Measurements from ENCODE around the gene MKNK1. TPM values are rescaled to one million over a fixed set of nuclear protein-coding genes. Genes with fewer than 3 reads are reported as not detected.

MKNK1 gene
- total RNA-seq, 1 donor from 2014 or later: 61.1 TPM

GRCh38 chr1:46647611-46648010, 43.5 kb upstream of the MKNK1 start:
- TF ChIP-seq, protein P1, sequence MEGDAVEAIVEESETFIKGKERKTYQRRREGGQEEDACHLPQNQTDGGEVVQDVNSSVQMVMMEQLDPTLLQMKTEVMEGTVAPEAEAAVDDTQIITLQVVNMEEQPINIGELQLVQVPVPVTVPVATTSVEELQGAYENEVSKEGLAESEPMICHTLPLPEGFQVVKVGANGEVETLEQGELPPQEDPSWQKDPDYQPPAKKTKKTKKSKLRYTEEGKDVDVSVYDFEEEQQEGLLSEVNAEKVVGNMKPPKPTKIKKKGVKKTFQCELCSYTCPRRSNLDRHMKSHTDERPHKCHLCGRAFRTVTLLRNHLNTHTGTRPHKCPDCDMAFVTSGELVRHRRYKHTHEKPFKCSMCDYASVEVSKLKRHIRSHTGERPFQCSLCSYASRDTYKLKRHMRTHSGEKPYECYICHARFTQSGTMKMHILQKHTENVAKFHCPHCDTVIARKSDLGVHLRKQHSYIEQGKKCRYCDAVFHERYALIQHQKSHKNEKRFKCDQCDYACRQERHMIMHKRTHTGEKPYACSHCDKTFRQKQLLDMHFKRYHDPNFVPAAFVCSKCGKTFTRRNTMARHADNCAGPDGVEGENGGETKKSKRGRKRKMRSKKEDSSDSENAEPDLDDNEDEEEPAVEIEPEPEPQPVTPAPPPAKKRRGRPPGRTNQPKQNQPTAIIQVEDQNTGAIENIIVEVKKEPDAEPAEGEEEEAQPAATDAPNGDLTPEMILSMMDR (IDR thresholded peaks at IDR 0.05): no peak
- Histone ChIP-seq H3K4me1 (peaks cover 5% of the 10 kb centered on the region), H3K36me3 (peaks cover 38% of the 10 kb centered on the region), H3K27me3 (no peaks in the 10 kb centered on the region), H3K9me3 (no peaks in the 10 kb centered on the region), H3K27ac (no peak overlapping the region), H3K4me3 (no peak overlapping the region)
- ATAC-seq (no peak), DNase-seq (no peak)
- intact Hi-C loops (cut with DNase I): no loop called here

DNA sequence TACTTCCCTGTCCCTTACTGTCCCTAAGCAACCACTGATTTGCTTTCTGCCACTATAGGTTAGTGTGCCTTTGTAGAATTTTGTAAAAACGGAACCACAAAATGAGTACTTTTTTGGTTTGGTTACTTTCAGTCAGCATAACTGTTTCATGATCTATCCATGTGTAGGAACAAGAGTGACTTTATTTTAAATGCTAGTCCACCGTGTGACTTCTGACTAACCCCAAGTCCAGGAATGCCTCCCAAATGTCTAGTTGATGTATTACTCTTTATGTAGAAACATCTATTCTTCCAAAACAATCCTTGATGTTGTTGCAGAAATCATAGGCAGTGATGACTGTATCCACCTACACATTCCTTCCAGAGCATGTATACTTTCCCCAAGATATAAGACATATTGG, 42.8 kb upstream of the MKNK1 start:
- Histone ChIP-seq H3K9me3 (no peaks in the 10 kb centered on the region), H3K27me3 (no peaks in the 10 kb centered on the region), H3K4me1 (peaks cover 5% of the 10 kb centered on the region), H3K27ac (no peak overlapping the region), H3K4me3 (no peak overlapping the region), H3K36me3 (peaks cover 30% of the 10 kb centered on the region)
- DNase-seq: no peak
- TF ChIP-seq, protein P1 (IDR thresholded peaks at IDR 0.05): no peak
- intact Hi-C loops (cut with DNase I): no loop called here
- ATAC-seq: no peak

- H3K4me1 ChIP-seq: peaks cover 5% of the 10 kb centered on the region
- no peak for ATAC-seq
- H3K27ac ChIP-seq: no peak overlapping the region
- H3K4me3 ChIP-seq: no peak overlapping the region
- no peak for DNase-seq
- no peaks in the 10 kb centered on the region for H3K9me3 ChIP-seq
- peaks cover 29% of the 10 kb centered on the region for H3K36me3 ChIP-seq
- intact Hi-C loops (cut with DNase I): no loop called here
- TF ChIP-seq, protein P1 (IDR thresholded peaks at IDR 0.05): no peak
- no peaks in the 10 kb centered on the region for H3K27me3 ChIP-seq
These were observed 42.3 kb upstream of the MKNK1 start for GRCh38 chr1:46646331-46646730.

DNA sequence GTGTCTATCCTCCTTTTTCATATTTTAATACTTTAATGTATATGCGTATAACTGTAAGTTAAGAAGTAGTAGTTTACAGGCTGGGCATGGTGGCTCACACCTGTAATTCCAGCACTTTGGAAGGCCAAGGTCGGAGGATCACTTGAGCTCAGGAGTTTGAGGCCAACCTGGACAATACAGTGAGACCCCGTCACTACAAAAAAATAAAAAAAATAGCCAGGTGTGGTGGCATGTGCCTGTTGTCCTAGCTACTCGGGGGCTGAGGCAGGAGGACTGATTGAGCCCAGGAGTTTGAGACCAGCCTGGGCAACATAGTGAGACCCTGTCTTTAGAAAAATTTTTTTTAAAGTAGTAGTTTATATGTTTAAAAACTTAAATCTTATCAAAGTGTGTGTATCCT, 41.7 kb upstream of the MKNK1 start:
- TF ChIP-seq, protein P1 (IDR thresholded peaks at IDR 0.05): no peak
- H3K27ac ChIP-seq: no peak overlapping the region
- DNase-seq (no peak), ATAC-seq (no peak)
- H3K36me3 ChIP-seq: peaks cover 29% of the 10 kb centered on the region
- no peaks in the 10 kb centered on the region for H3K27me3 ChIP-seq
- H3K9me3 ChIP-seq: no peaks in the 10 kb centered on the region
- no peak overlapping the region for H3K4me3 ChIP-seq
- intact Hi-C loops (cut with DNase I): no loop called here
- peaks cover 5% of the 10 kb centered on the region for H3K4me1 ChIP-seq

- H3K27me3 ChIP-seq: no peaks in the 10 kb centered on the region
- DNase-seq: no peak
These were observed 39.3 kb upstream of the MKNK1 start for GRCh38 chr1:46643368-46643775.

More at GRCh38 chr1:46643368-46643775, 39.3 kb upstream of the MKNK1 start:
- TF ChIP-seq, protein P1 (IDR thresholded peaks at IDR 0.05): no peak
- H3K27ac ChIP-seq: no peak overlapping the region
- H3K36me3 ChIP-seq: peaks cover 7% of the 10 kb centered on the region
- no peak for ATAC-seq
- H3K9me3 ChIP-seq: no peaks in the 10 kb centered on the region
- peaks cover 5% of the 10 kb centered on the region for H3K4me1 ChIP-seq
- intact Hi-C loops (cut with DNase I): no loop called here
- H3K4me3 ChIP-seq: no peak overlapping the region
